HepG2 (cell line): ENCODE measurements around the gene EPHA1. TPM values are rescaled to one million over a fixed set of nuclear protein-coding genes. Genes with fewer than 3 reads are reported as not detected.

Experiments used
- ARID5B ChIP-seq: IDR thresholded peaks from 2 replicates; pipeline ENCODE4 v1.4.0; 2020; ENCODE audit warnings: mild to moderate bottlenecking, missing genetic modification reagents
- BCL3 ChIP-seq: sonication (generic); formaldehyde crosslinking; IDR thresholded peaks from 2 replicates; pipeline ENCODE4 v1.5.1; 2020; ENCODE audit warnings: mild to moderate bottlenecking, missing genetic modification reagents, moderate library complexity
- CREB1 ChIP-seq, 2 experiments: fragments of 450-650 bp in 1 of 2; IDR thresholded peaks; 2 replicates each; pipeline ENCODE4 v1.6.1; 2016 to 2017; ENCODE audit warnings: control low read depth in 1 of 2, mild to moderate bottlenecking in 1 of 2, missing compliant biosample characterization in 1 of 2, missing genetic modification characterization in 1 of 2
- KDM4B ChIP-seq: sonication (generic); formaldehyde crosslinking; IDR thresholded peaks from 2 replicates; pipeline ENCODE4 v1.4.0; 2020; ENCODE audit warnings: missing genetic modification reagents
- MYPOP ChIP-seq: sonication (generic); formaldehyde crosslinking; IDR thresholded peaks from 2 replicates; pipeline ENCODE4 v1.8.1; 2023; ENCODE audit warnings: mild to moderate bottlenecking, moderate library complexity, missing genetic modification reagents
- NFRKB ChIP-seq: fragments of 450-650 bp; IDR thresholded peaks from 2 replicates; pipeline ENCODE4 v1.6.1; 2017
- POLR2A ChIP-seq, 2 experiments: IDR thresholded peaks; 2 replicates each; pipeline ENCODE4 v1.6.1; 2011; ENCODE audit warnings: low read depth in 2 of 2, low read length in 2 of 2, mild to moderate bottlenecking in 1 of 2, moderate library complexity in 1 of 2; ENCODE audit not compliant: insufficient read depth in 1 of 2
- RARG ChIP-seq: sonication (generic); formaldehyde crosslinking; IDR thresholded peaks from 2 replicates; pipeline ENCODE4 v1.4.0; 2020; ENCODE audit warnings: low read depth, mild to moderate bottlenecking, missing genetic modification reagents
- SNRNP70 ChIP-seq: fragments of 200-400 bp; formaldehyde crosslinking; IDR thresholded peaks from 2 replicates; pipeline ENCODE4 v1.6.1; 2017; ENCODE audit warnings: mild to moderate bottlenecking, low read depth, low read length, moderate library complexity
- ZBTB8A ChIP-seq: sonication (generic); formaldehyde crosslinking; IDR thresholded peaks from 2 replicates; pipeline ENCODE4 v1.4.0; 2020; ENCODE audit warnings: mild to moderate bottlenecking, low read depth, missing genetic modification reagents, borderline replicate concordance
- ZFAT ChIP-seq: sonication (generic); formaldehyde crosslinking; conservative IDR thresholded peaks from 2 replicates; pipeline ENCODE4 v1.8.1; 2023; ENCODE audit warnings: missing genetic modification reagents, inconsistent platforms
- ZFP41 ChIP-seq: sonication (generic); formaldehyde crosslinking; IDR thresholded peaks from 2 replicates; pipeline ENCODE4 v1.4.0; 2020; ENCODE audit warnings: mild to moderate bottlenecking, missing genetic modification reagents, borderline replicate concordance
- ZNF142 ChIP-seq: sonication (generic); formaldehyde crosslinking; IDR thresholded peaks from 2 replicates; pipeline ENCODE4 v1.4.0; 2020; ENCODE audit warnings: missing genetic modification reagents
- ZNF160 ChIP-seq: sonication (generic); formaldehyde crosslinking; IDR thresholded peaks from 2 replicates; pipeline ENCODE4 v1.8.0; 2022; ENCODE audit warnings: mild to moderate bottlenecking, inconsistent platforms, missing genetic modification reagents
- ZNF205 ChIP-seq: IDR thresholded peaks from 2 replicates; pipeline ENCODE4 v1.6.1; 2018; ENCODE audit warnings: missing biosample characterization, missing genetic modification reagents
- ZNF264 ChIP-seq: sonication (generic); formaldehyde crosslinking; IDR thresholded peaks from 2 replicates; pipeline ENCODE4 v1.4.0; 2020; ENCODE audit warnings: missing genetic modification reagents
- ZNF33B ChIP-seq: sonication (generic); formaldehyde crosslinking; IDR thresholded peaks from 2 replicates; pipeline ENCODE4 v1.5.1; 2020; ENCODE audit warnings: mild to moderate bottlenecking, missing genetic modification reagents
- ZNF367 ChIP-seq: sonication (generic); formaldehyde crosslinking; IDR thresholded peaks from 2 replicates; pipeline ENCODE4 v1.4.0; 2020; ENCODE audit warnings: missing genetic modification reagents, borderline replicate concordance
- polyA plus RNA-seq, 8 experiments: library from polyadenylated mRNA; depleted of rRNA in 3 of 8; stranded (reverse) in 7 of 8; unstranded in 1 of 8; fragments of >200 nt; fragmentation: Illumina TruSeq in 4 of 8; extraction: Trizol in 4 of 8; gene quantifications; 2 replicates each; pipeline versions ENCODE4 v1.2.1 to v1.2.3, GENCODE V29; 2011 to 2016; ENCODE audit warnings: low read depth in 4 of 8, missing spikeins in 1 of 8, mixed read lengths in 1 of 8; ENCODE audit not compliant: insufficient read depth in 1 of 8
- total RNA-seq, 5 experiments: library from RNA; depleted of rRNA; stranded (reverse); fragments of >200 nt; fragmentation: Illumina TruSeq; extraction: Trizol; gene quantifications; 2 replicates each; pipeline ENCODE4 v1.2.3, GENCODE V29; 2016; ENCODE audit warnings: low read depth in 1 of 5

Gene EPHA1
- total and polyA plus RNA-seq, 2 of the 13 experiments (the other 11 are each of a cell fraction or from before 2014, with no cell fraction given), result 4.6 to 17.1 TPM

- TF ChIP-seq ZNF142 (CRISPR knock-in tag) (no peak), ZNF367 (CRISPR knock-in tag) (no peak), POLR2A (IDR thresholded peaks at IDR 0.05; ENCODE audit: insufficient read depth in 1 of 2, low read depth in 2 of 2, low read length in 2 of 2) (no peak), ZNF33B (CRISPR knock-in tag) (0 out of 2 replicates have a peak, but pooled peaks have one; percentile 66), ARID5B (peak; percentile 92), ZBTB8A (CRISPR knock-in tag) (no peak), ZFAT (CRISPR knock-in tag) (no peak), ZNF264 (CRISPR knock-in tag) (no peak), ZNF205 (CRISPR knock-in tag) (peak; percentile 84), BCL3 (CRISPR knock-in tag) (no peak), SNRNP70 (no peak), ZNF160 (no peak), KDM4B (no peak), ZFP41 (CRISPR knock-in tag) (no peak), MYPOP (CRISPR knock-in tag) (no peak), CREB1 (IDR thresholded peaks at IDR 0.05) (no peak), CREB1 (CRISPR knock-in tag; IDR thresholded peaks at IDR 0.05) (no peak), RARG (CRISPR knock-in tag) (no peak), NFRKB (no peak)
Measured at GRCh38 chr7:143393267-143394041, 15.2 kb downstream of the EPHA1 start (continued).
